HG02759 (cell line): ENCODE results near the gene TPM1.

Experiments
- ATAC-seq: cut with Tn5 transposase; IDR thresholded peaks from one replicate; pipeline ENCODE4 v1.9.1; 2021; ENCODE audit warnings: mild to moderate bottlenecking, moderate library complexity; ENCODE audit not compliant: unreplicated experiment

The TPM1 gene

GRCh38 chr15:63073497-63074172 lies 31.1 kb downstream of the TPM1 start:
- ATAC-seq = no peak

DNA sequence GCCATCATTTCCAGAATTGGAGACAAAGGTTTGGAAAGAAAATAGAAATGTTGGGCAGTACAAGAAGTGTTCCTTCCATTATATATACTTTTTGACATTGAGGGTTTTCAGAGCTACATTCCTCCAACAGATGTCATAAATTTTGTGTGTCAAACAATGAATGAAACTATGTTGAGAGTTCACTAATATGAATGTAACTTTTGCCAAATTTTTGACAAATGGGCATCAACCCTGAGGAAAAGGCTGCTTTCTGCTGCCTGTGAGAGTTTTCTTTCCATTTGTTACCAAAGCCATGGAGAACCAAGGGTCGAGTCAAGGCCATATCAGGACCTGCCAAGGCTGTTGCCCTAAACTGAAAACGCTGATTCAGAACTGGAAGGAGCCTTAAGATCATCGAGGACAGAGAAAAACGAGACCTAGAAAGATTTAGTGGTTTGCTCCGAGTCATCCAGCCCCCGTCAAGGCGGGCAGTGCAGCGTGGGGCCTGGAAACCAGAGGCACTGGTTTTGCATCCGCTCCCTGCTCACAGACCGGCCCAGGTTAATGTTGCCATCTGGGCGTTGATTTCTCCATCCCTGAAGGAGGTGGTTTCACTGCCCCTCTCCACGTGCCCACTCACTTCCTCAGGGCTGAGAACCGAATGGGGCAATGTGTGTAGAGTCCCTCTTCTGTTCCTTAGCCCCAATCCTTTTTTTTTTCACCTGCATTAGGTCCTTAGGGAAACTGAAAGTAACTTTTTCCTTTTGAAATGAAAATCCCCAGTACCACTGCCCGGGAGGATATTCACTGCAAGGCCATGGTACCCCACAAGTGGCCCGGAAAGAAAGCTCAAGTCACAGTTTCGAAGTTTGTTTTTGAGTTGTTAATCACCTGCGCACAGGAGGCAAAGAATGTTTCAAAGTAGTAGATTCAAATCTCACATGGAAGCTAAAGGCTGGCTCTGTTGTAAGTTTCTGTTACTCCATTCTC lies 32.8 kb downstream of the TPM1 start:
- ATAC-seq = no peak

DNA sequence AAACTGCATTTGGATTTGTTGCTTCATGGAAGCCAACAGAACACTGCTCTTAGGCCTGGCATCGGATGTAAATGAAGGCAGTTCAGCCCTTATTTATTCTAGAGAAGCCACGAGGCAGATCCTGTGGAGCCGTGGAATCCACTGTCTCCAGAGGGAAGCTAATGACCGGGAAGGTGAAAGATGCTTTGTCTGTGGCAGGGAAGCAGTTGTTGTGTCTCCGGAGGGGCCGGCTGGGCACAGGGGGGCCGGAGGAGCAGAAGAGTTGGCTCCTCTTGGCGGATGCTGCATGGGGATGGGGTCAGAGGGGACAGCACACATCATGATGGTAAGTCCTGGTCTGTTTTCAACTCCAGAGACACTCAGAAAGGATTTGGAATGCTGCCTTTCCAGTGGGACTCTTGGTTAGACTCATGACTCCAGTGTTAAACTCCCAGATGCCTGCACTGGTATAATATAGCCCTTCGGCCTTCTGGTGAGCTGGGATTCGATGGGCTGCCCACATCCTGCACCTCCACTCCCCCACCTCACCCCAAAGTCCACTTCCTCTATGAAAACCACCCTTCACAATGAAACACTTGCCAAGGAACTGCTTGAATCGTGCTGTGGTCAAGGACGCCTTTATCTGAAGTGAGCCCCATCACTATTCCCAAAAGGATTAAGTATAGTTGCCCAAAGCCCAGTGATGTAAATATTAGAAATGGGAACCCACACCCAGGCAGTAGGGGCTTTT lies 33.6 kb downstream of the TPM1 start:
- no peak for ATAC-seq

DNA sequence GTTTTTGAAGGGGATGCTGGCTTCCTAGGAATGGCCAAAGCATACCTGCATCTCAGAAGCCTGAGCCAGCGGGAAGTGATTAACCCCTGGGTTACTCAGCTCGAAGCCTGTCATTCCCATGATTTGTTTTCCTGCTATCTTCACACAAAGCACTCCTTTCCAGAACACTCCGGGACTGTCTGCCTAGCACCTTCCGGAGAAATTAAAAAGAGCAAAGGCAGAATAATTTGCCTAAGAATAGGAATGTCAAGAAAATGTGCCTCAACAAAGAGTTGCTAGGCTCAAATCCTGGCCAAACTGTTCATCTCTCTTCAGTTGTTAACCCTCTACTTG lies 34.1 kb downstream of the TPM1 start:
- no peak for ATAC-seq

DNA sequence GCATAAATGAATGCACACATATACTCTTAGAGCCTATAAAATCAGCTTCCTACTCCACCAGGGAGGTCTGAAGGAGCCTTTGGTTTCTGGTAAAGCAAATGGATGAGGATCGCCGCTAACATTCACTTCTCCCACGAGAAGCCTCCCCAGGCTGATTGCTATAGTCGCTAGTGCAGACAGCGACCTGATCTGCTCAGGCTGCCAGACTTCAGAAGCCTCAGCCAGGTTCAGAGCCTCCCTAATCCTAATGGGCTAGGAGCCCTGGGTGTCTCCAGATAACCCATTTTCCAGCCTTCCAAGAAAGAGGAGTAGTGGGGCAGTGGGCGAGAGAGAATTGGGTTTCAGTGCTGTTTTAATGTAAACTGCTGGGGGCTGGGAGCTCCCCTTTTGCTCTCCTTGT lies 35.4 kb downstream of the TPM1 start:
- no peak for ATAC-seq

DNA sequence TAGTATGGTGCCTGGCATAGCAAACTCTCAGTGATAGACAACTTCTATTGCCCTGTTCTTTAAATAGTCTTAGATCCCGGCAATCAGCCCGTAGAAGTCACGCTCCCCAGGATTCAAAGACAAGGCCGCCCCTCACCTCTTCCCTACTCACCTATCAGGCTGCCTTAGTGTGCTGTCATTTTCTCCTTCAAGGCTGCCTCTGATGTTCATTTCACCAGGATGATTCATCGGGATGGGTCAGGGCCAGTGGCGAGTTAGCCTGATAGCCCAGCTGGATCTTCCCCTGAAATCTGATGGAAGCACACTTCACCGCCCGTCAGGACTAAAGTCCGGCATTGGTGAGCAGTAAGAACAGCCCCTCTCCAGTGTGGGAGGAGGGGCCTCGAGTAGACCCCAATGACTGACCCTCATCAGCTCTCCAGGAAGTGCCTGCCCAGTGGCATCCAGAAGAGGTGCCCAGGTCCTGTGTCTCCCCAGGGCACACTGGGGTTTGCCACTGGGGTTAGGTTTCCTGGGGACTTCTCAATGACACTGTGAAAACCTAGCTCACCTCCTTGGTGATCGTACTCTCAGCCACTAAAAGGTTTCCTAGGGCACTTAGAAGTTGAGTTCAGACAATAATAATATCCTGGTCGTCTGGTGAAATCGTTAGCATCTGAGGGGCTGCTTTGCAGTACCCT lies 37.5 kb downstream of the TPM1 start:
- ATAC-seq = no peak

DNA sequence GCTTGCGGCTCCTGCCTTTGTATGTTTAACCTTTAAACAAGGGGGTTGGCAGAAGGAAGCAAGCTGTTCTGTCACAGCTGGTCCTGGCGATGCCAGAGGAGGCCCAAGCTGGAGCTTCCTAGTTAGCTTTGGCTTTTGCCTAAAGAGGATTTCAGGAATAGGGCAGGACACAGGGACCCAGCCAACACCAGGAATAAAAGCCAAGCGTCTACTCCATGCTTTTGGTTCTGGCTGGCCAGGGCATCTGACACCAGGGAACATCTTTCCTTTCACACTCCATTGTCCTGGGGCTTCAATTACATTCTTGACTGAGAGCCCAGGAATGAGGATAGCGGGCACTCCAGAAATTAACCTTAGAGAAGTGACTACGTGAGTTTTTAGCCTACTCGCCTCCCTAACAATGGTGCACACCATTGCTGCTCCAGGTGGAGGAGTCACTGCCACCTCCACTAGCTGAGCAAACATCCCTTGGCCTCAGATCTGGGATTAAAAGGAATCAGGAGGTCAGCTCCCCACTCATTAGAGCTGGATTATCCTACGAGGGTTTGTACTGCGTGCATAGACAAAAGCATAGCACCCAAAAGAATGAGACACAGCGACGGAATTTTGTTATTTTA lies 38.2 kb downstream of the TPM1 start:
- ATAC-seq = no peak

- ATAC-seq = no peak
These were observed 39.8 kb downstream of the TPM1 start for GRCh38 chr15:63082366-63082765.

- ATAC-seq = no peak
These were observed 40.5 kb downstream of the TPM1 start for GRCh38 chr15:63083044-63083443.

DNA sequence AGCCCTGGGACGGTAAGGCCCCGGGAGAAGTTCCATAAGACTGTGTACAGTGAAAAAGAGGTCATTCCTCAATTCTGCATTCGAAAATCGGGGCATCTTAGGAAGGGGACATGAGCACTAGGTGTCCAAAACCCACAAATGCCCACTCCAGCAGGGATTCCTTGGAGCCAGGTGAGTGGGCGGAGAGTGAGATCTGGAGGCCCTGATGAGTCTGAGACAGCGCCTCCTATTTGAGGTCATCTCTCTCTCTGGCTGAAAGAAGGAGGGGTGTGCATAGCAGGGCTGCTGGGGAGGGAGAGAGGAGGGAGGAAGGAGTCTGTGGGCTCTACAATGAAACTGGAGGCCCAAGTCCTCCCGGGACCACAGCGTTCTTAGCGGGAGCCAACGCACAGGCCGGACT lies 41.0 kb downstream of the TPM1 start:
- no peak for ATAC-seq

GRCh38 chr15:63084806-63085205 lies 42.3 kb downstream of the TPM1 start:
- ATAC-seq = no peak

DNA sequence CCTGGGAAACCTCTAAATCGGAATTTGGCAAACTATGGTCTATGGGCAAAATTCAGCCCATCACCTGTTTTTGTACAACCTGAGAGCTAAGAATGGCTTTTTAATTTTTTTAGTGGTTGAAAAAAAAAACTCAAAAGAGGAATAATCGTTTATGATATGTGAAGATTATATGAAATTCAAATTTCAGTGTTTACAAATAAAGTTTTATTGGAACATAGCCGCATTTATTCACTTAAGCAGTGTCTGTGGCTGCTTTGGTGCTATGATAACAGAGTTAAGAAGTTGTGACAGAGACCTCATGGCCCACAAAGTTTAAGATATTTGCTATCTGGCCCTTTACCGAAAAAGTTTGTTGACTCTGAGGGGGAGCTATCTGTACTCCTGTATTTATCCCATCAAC lies 42.7 kb downstream of the TPM1 start:
- ATAC-seq = no peak

- no peak for ATAC-seq
These were observed 43.7 kb downstream of the TPM1 start for GRCh38 chr15:63086271-63086670.

GRCh38 chr15:63086947-63087346 lies 44.4 kb downstream of the TPM1 start:
- ATAC-seq = no peak

DNA sequence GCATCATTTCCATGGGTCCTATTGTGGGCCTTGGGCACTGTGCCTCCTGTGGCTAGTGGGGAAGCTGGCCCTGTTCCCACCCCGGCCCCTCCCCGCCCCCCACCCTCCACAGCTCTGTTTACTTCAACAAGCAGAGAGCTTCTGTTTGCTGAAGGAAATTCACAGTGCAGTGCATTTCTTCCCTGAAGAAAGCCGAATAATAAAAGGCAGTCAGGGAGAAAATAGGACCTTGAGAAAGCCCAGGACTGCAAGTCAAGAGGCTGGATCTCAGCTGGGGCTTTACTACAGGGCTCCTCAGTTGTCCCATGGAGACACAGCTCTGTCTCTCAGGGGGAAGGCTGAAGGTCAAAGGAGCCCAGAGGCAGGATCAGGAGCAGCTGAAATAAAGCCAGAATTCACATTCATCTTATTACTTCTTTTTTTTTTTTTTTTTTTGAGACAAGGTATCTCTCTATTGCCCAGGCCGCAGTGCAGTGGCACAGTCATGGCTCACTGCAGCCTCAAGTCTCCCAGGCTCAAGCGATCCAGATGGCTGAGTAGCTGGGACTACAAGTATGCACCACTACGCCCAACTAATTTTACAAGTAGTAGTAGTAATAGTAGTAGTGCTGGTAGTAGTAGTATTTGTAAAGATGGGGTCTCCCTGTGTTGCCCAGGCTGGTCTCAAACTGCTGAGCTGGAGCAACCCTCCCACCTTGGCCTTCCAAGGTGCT lies 46.1 kb downstream of the TPM1 start:
- no peak for ATAC-seq

GRCh38 chr15:63089260-63090043 lies 46.9 kb downstream of the TPM1 start:
- no peak for ATAC-seq

- ATAC-seq = no peak
These were observed 47.9 kb downstream of the TPM1 start for GRCh38 chr15:63090472-63090871.

DNA sequence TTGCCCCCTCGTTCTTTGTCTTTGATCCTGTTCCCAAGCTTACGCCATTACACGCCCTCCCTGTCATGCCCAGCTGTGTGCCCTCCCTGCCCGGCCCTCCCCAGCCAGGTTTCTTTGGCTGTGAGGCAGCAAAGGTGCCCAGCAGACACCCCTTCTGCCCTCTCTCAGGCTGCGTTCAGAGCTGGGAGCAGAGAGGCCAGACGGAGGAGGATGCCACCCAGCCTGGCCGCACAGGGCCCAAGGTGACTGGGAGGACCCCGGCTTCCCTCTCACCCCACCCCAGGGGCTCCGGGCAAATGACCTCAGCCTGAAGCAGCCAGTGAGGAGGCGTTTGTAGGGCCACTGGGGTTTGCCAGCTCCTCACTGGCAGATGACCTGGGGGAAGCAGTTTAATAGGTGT lies 48.3 kb downstream of the TPM1 start:
- ATAC-seq = no peak
